HepG2 (cell line): ENCODE data around the gene FAM98A. TPM values are rescaled to one million over a fixed set of nuclear protein-coding genes. Genes with fewer than 3 reads are reported as not detected.

Experiments used
- ATAC-seq: fragments of 200-7000 bp; cut with Tn5 transposase; 3 replicates; pipeline ENCODE4 v1.9.1; 2020; ENCODE audit warnings: mild to moderate bottlenecking, moderate library complexity
- BruUV-seq: library from RNA; stranded (reverse); fragments of 400-500 nt; replicated peaks from 2 replicates; lab custom pipeline; 2021; lab: Mats Ljungman, UMichigan
- CTCF ChIA-PET: fragments of 300-600 bp; formaldehyde crosslinking; extraction: SDS; loops from one replicate; lab custom pipeline; 2021; ENCODE audit warnings: low total read pairs, inconsistent platforms, low intra/inter-chr PET ratio; lab: Yijun Ruan, JAX
- POLR2A ChIA-PET: fragments of 350-600 bp; sonication (Branson Sonifier 250); formaldehyde crosslinking; loops from one replicate; lab custom pipeline; 2020; ENCODE audit warnings: antibody characterized with exemption, inconsistent platforms; lab: Yijun Ruan, JAX
- DNase-seq: peaks from one replicate; pipeline ENCODE4 v3.0.0-alpha.2; 2015; ENCODE audit warnings: low spot score
- FAIRE-seq: peaks from 3 replicates; lab custom pipeline; 2011; peaks lifted over from hg19 to GRCh38; lab: Jason Lieb, UNC
- H2AFZ ChIP-seq: one replicate; pipeline ENCODE4 v1.6.1; 2011; ENCODE audit warnings: low read length, inconsistent platforms
- H3K27ac ChIP-seq: fragments of 300-600 bp; 3 replicates; pipeline ENCODE4 v1.8.0; 2011; ENCODE audit warnings: mixed run types, mild to moderate bottlenecking, mixed read lengths, low read length, inconsistent platforms; ENCODE audit not compliant: insufficient read depth; ENCODE audit errors: extremely low read length
- H3K27me3 ChIP-seq, 2 experiments: fragments of 200-600 bp in 1 of 2; 2 replicates in 1 of 2; 3 replicates in 1 of 2; pipeline versions ENCODE4 v1.6.0 to v1.8.0; 2011; ENCODE audit warnings: low read length in 2 of 2, mild to moderate bottlenecking in 2 of 2, moderate library complexity in 2 of 2, inconsistent platforms in 1 of 2; ENCODE audit not compliant: insufficient read depth in 2 of 2, control insufficient read depth in 1 of 2
- H3K36me3 ChIP-seq, 2 experiments: fragments of 200-600 bp in 1 of 2; replicated peaks in 1 of 2; 2 replicates in 1 of 2; 3 replicates in 1 of 2; pipeline versions ENCODE4 v1.5.1 to v1.8.0; 2011; ENCODE audit warnings: low read length in 2 of 2, inconsistent platforms in 1 of 2; ENCODE audit not compliant: insufficient read depth in 2 of 2, control insufficient read depth in 1 of 2
- H3K4me1 ChIP-seq: 2 replicates; pipeline ENCODE4 v1.5.1; 2012; ENCODE audit warnings: low read length, inconsistent platforms; ENCODE audit not compliant: insufficient read depth
- H3K4me2 ChIP-seq: 2 replicates; pipeline ENCODE4 v1.6.0; 2011; ENCODE audit warnings: low read depth, low read length, inconsistent platforms
- H3K4me3 ChIP-seq, 3 experiments: fragments of 200-600 bp in 1 of 3; sonication (generic), shearing (Covaris generic) in 1 of 3; replicated peaks in 1 of 3; 2 replicates each; pipeline ENCODE4 v1.5.1; 2011 to 2016; ENCODE audit warnings: low read length in 3 of 3, inconsistent platforms in 2 of 3, low read depth in 2 of 3, mild to moderate bottlenecking in 2 of 3, control low read depth in 1 of 3, mixed read lengths in 1 of 3; ENCODE audit not compliant: insufficient read depth in 1 of 3
- H3K79me2 ChIP-seq: one replicate; pipeline ENCODE4 v1.6.1; 2011; ENCODE audit warnings: low read length, inconsistent platforms; ENCODE audit not compliant: insufficient read depth
- H3K9ac ChIP-seq: 2 replicates; pipeline ENCODE4 v1.6.0; 2011; ENCODE audit warnings: mild to moderate bottlenecking, low read depth, low read length, inconsistent platforms; ENCODE audit not compliant: insufficient read depth
- H3K9me3 ChIP-seq: 2 replicates; pipeline ENCODE4 v1.5.1; 2012; ENCODE audit warnings: mild to moderate bottlenecking, low read length
- H4K20me1 ChIP-seq: 2 replicates; pipeline ENCODE4 v1.6.0; 2011; ENCODE audit warnings: inconsistent platforms, mild to moderate bottlenecking, low read length, moderate library complexity; ENCODE audit not compliant: insufficient read depth
- ATF6 ChIP-seq: sonication (generic); formaldehyde crosslinking; conservative IDR thresholded peaks from 2 replicates; pipeline ENCODE4 v1.4.0; 2020; ENCODE audit warnings: missing genetic modification reagents
- IKZF1 ChIP-seq: fragments of 450-650 bp; IDR thresholded peaks from 2 replicates; pipeline ENCODE4 v1.7.1; 2016
- PAXIP1 ChIP-seq: sonication (generic); formaldehyde crosslinking; conservative IDR thresholded peaks from 2 replicates; pipeline ENCODE4 v1.4.0; 2020; ENCODE audit warnings: mild to moderate bottlenecking, missing genetic modification reagents, moderate library complexity
- TOE1 ChIP-seq: sonication (generic); formaldehyde crosslinking; IDR thresholded peaks from 2 replicates; pipeline ENCODE4 v1.4.0; 2020; ENCODE audit warnings: mild to moderate bottlenecking, missing genetic modification reagents
- ZBTB34 ChIP-seq: sonication (generic); formaldehyde crosslinking; IDR thresholded peaks from 2 replicates; pipeline ENCODE4 v1.8.0; 2022; ENCODE audit warnings: mild to moderate bottlenecking, missing genetic modification reagents
- ZFP36L1 ChIP-seq: sonication (generic); formaldehyde crosslinking; IDR thresholded peaks from 2 replicates; pipeline ENCODE4 v1.8.0; 2022; ENCODE audit warnings: mild to moderate bottlenecking, missing genetic modification reagents, moderate library complexity
- ZNF407 ChIP-seq: sonication (generic); formaldehyde crosslinking; IDR thresholded peaks from one replicate; pipeline ENCODE4 v1.5.1; 2020; ENCODE audit warnings: mild to moderate bottlenecking, missing genetic modification reagents; ENCODE audit errors: not compliant biosample characterization
- WGBS: methylation state at CpG from one replicate; pipeline ENCODE4 v1.1.6; 2017; ENCODE audit warnings: low lambda C conversion rate; 5-methylcytosine and 5-hydroxymethylcytosine counted together
- in situ Hi-C: cut with HindIII; loops from 2 replicates; pipeline ENCODE4 v1.10.0; 2017; ENCODE audit warnings: low pct_unique_long_range_greater_than_20kb; ENCODE audit not compliant: extremely low pct_ligation_motif_present
- intact Hi-C: fragments of 100-400 bp; cut with micrococcal nuclease; formaldehyde crosslinking; loops from one replicate; pipeline ENCODE4 v1.10.0; 2022; ENCODE audit not compliant: unreplicated experiment
- polyA plus RNA-seq, 8 experiments: library from polyadenylated mRNA; depleted of rRNA in 3 of 8; stranded (reverse) in 7 of 8; unstranded in 1 of 8; fragments of >200 nt; fragmentation: Illumina TruSeq in 4 of 8; extraction: Trizol in 4 of 8; gene quantifications; 2 replicates each; pipeline versions ENCODE4 v1.2.1 to v1.2.3, GENCODE V29; 2011 to 2016; ENCODE audit warnings: low read depth in 4 of 8, missing spikeins in 1 of 8, mixed read lengths in 1 of 8; ENCODE audit not compliant: insufficient read depth in 1 of 8
- total RNA-seq, 5 experiments: library from RNA; depleted of rRNA; stranded (reverse); fragments of >200 nt; fragmentation: Illumina TruSeq; extraction: Trizol; gene quantifications; 2 replicates each; pipeline ENCODE4 v1.2.3, GENCODE V29; 2016; ENCODE audit warnings: low read depth in 1 of 5

The FAM98A gene
- total and polyA plus RNA-seq, 2 of the 13 experiments (the other 11 are each of a cell fraction or from before 2014, with no cell fraction given), result 44.0 to 61.4 TPM

- Histone ChIP-seq H3K79me2 (no peaks in the 10 kb centered on the region), H4K20me1 (no peaks in the 10 kb centered on the region), H2AFZ (no peak overlapping the region), H3K9me3 (no peaks in the 10 kb centered on the region), H3K9ac (no peak overlapping the region), H3K4me3 (no peak overlapping the region), H3K4me1 (no peaks in the 10 kb centered on the region), H3K27ac (no peak overlapping the region), H3K36me3 (no peaks in the 10 kb centered on the region), H3K27me3 (no peaks in the 10 kb centered on the region), H3K4me2 (no peak overlapping the region)
- DNase-seq (no peak), ATAC-seq (no peak), FAIRE-seq (no peak)
- WGBS, result 88% methylated on average over 2 of the region's 2 CpGs
- in situ Hi-C loops, result loop anchor here (25.0 kb wide), 1 partner anchor 815 kb away; no protein-coding TSS in a partner anchor
- POLR2A ChIA-PET, result no interaction called here
- BruUV-seq, result no TSS peak
- intact Hi-C loops, result no loop called here
- CTCF ChIA-PET, result no interaction called here
- TF ChIP-seq TOE1 (CRISPR knock-in tag) (no peak), ZFP36L1 (CRISPR knock-in tag) (no peak), PAXIP1 (CRISPR knock-in tag) (no peak), ZBTB34 (CRISPR knock-in tag) (no peak), IKZF1 (no peak), ZNF407 (no peak), ATF6 (CRISPR knock-in tag) (no peak)
Observed at GRCh38 chr2:33577668-33578067, 21.4 kb downstream of the FAM98A start.
